Right cardiac atrium (tissue), 5 donors: ENCODE measurements around the gene AIMP1. TPM values are rescaled to one million over a fixed set of nuclear protein-coding genes. Genes with fewer than 3 reads are reported as not detected.

Source experiments
- ATAC-seq, 2 donors: fragments of 200-7000 bp; cut with Tn5 transposase; one replicate each; pipeline versions ENCODE4 v1.8.0 to v1.9.1; 2020; ENCODE audit warnings: moderate library complexity in 2 of 2, mild to moderate bottlenecking in 1 of 2
- DNase-seq, 3 donors: peaks; one replicate each; pipeline ENCODE4 v3.0.0-alpha.2; 2020
- H3K27ac ChIP-seq: one replicate; pipeline ENCODE4 v1.5.1; 2013; ENCODE audit warnings: mild to moderate bottlenecking, low read length, control low read depth, moderate library complexity
- H3K27me3 ChIP-seq: one replicate; pipeline ENCODE4 v1.6.1; 2013; ENCODE audit not compliant: control insufficient read depth, insufficient read depth
- H3K4me1 ChIP-seq: one replicate; pipeline ENCODE4 v1.6.1; 2013; ENCODE audit warnings: low read length; ENCODE audit not compliant: control insufficient read depth, insufficient read depth
- H3K4me3 ChIP-seq: one replicate; pipeline ENCODE4 v1.5.1; 2013; ENCODE audit warnings: low read length, control low read depth
- H3K9me3 ChIP-seq: one replicate; pipeline ENCODE4 v1.6.1; 2013; ENCODE audit warnings: low read length; ENCODE audit not compliant: control insufficient read depth
- WGBS: extraction: QIAGEN DNeasy Blood & Tissue Kit; methylation state at CpG from one replicate; pipeline ENCODE4 v1.1.7; 2013; 5-methylcytosine and 5-hydroxymethylcytosine counted together
- intact Hi-C, 4 donors: fragments of 100-400 bp; cut with DNase I; formaldehyde crosslinking; loops; one replicate each; pipeline versions ENCODE4 v1.11.0 to v1.14.0; 2022 to 2023
- polyA plus RNA-seq: library from polyadenylated mRNA; stranded (reverse); fragments of 200-250 nt; gene quantifications from one replicate; pipeline ENCODE4 v1.2.3, GENCODE V29; 2013
- total RNA-seq, 4 donors: library from RNA; stranded (reverse); fragmentation: NEBNext Ultra II Directional; extraction: Animal tissue kit (Norgen Biotek cat#: 25700); gene quantifications; one replicate each; pipeline ENCODE4 v1.2.1, GENCODE V29; 2021
- donor health status: healthy with polysubstance abuse.
- donor health status: DM: no; HTN: yes; CAD: no.
- donor health status: DM: no; HTN: no; CAD: no.
- donor health status: DM: no; HTN: yes; CAD: no; lungs with severe emphysema.
- donor health status: DM: yes; HTN: yes; CAD: no.

Gene AIMP1
- total and polyA plus RNA-seq, 5 donors = 25.7 to 37.5 (median 34.5) TPM

- no peaks in the 10 kb centered on the region for H3K27me3 ChIP-seq
- H3K4me1 ChIP-seq = no peaks in the 10 kb centered on the region
- intact Hi-C loops = no loop called here
- WGBS = 97% methylated on average over 5 of the region's 5 CpGs
- no peak overlapping the region for H3K4me3 ChIP-seq
- no peak overlapping the region for H3K27ac ChIP-seq
- no peaks in the 10 kb centered on the region for H3K9me3 ChIP-seq
- no peak for ATAC-seq
- DNase-seq = no peak
Observed at GRCh38 chr4:106291678-106292077, 24.7 kb upstream of the AIMP1 start.

- H3K27ac ChIP-seq = no peak overlapping the region
- no peaks in the 10 kb centered on the region for H3K27me3 ChIP-seq
- H3K4me3 ChIP-seq = no peak overlapping the region
- no peaks in the 10 kb centered on the region for H3K4me1 ChIP-seq
- intact Hi-C loops = no loop called here
- WGBS = 99% methylated on average over 10 of the region's 10 CpGs
- H3K9me3 ChIP-seq = no peaks in the 10 kb centered on the region
- no peak for ATAC-seq
- no peak for DNase-seq
Observed at GRCh38 chr4:106294062-106294461, 22.3 kb upstream of the AIMP1 start.

DNA sequence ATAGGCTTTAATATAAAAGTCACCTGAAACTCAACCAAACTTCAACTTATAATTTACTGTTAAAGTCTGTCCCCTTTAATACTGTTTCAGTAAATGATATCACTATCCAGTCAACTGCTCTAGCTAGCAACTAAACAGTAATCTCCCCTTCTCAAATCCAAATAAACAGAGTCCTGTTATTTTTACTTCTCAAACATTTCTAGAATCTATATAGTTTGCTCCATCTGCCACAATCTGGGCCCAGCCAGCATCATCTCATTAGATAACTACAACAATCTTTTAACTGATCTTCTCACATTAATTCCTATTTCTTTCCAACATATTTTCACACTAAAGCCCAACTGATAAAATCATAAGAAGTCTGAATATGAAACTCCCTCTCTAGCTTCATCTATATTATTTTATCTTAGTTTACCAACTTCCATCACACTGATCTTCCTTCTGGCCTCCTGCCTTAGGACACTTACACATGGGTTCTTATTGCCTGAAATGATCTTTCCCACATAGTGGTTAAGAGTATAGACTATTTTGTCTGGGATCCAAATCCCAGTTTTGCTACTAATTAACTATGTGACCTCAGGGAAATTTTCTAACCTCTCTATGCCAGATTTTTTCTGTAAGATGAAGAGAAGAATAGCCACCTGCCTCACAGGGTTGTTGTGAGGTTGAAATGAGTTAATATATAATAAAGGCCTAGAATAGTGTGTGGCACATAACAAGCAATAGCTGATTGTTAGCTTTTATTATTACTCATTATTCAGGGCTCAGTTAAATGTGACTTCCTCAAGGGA lies 18.9 kb upstream of the AIMP1 start:
- no peaks in the 10 kb centered on the region for H3K4me1 ChIP-seq

GRCh38 chr4:106299977-106300376 lies 16.4 kb upstream of the AIMP1 start:
- intact Hi-C loops = no loop called here
- no peaks in the 10 kb centered on the region for H3K27me3 ChIP-seq
- H3K4me1 ChIP-seq = no peaks in the 10 kb centered on the region
- DNase-seq (no peak), ATAC-seq (no peak)
- H3K27ac ChIP-seq = no peak overlapping the region
- no peak overlapping the region for H3K4me3 ChIP-seq
- H3K9me3 ChIP-seq = no peaks in the 10 kb centered on the region
- WGBS = 78% methylated on average over 4 of the region's 4 CpGs

More for the DNA sequence above, 18.9 kb upstream of the AIMP1 start:
- H3K27me3 ChIP-seq = no peaks in the 10 kb centered on the region
- intact Hi-C loops = no loop called here
- DNase-seq (no peak), ATAC-seq (no peak)
- H3K9me3 ChIP-seq = no peaks in the 10 kb centered on the region
- H3K27ac ChIP-seq = no peak overlapping the region
- no peak overlapping the region for H3K4me3 ChIP-seq

DNA sequence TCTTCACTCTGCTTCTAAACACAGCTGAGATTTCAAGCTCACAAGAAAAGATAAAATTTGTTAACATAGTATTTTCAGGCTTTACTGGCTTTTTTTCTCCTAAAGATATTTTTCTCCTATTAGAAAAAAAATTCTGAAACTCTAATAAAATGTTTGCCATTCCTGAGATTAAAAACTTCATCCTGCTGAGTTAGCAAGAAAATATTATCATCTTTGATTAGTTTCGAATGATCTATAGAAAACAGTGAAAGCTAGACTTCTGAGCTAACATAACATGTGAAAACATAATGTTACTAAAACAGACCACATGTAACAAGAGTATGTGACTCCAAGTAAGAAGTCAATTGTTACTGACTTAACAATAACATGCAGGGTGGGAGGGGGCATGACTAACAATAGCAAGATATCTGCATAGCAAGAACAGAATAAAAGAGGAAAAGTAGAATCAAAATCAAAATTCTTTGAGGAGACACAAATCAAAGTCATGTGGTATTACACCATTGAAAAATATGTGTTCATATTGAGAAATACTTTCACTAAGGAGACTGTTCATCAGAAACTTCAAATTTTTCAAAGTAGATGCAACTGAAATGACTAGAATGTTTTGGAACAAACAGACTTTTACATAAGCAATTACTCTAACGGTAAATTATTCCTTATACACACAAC lies 14.8 kb upstream of the AIMP1 start:
- no peak overlapping the region for H3K27ac ChIP-seq
- no peaks in the 10 kb centered on the region for H3K9me3 ChIP-seq
- DNase-seq (no peak), ATAC-seq (no peak)
- H3K4me1 ChIP-seq = no peaks in the 10 kb centered on the region
- WGBS = 69% methylated on average over 2 of the region's 2 CpGs
- H3K4me3 ChIP-seq = no peak overlapping the region
- no peaks in the 10 kb centered on the region for H3K27me3 ChIP-seq
- intact Hi-C loops = no loop called here

GRCh38 chr4:106302062-106302438 lies 14.3 kb upstream of the AIMP1 start:
- ATAC-seq = no peak

GRCh38 chr4:106303548-106304281 lies 12.6 kb upstream of the AIMP1 start:
- no peaks in the 10 kb centered on the region for H3K27me3 ChIP-seq
- 82% methylated on average over 3 of the region's 3 CpGs for WGBS
- DNase-seq (no peak), ATAC-seq (no peak)
- H3K4me3 ChIP-seq = no peak overlapping the region
- no peaks in the 10 kb centered on the region for H3K4me1 ChIP-seq
- intact Hi-C loops = no loop called here
- no peaks in the 10 kb centered on the region for H3K9me3 ChIP-seq
- no peak overlapping the region for H3K27ac ChIP-seq

More at GRCh38 chr4:106302062-106302438, 14.3 kb upstream of the AIMP1 start:
- H3K4me1 ChIP-seq = no peaks in the 10 kb centered on the region
- H3K27ac ChIP-seq = no peak overlapping the region
- intact Hi-C loops = no loop called here
- 76% methylated on average over 4 of the region's 4 CpGs for WGBS
- H3K9me3 ChIP-seq = no peaks in the 10 kb centered on the region
- no peak for DNase-seq
- no peak overlapping the region for H3K4me3 ChIP-seq
- H3K27me3 ChIP-seq = no peaks in the 10 kb centered on the region

DNA sequence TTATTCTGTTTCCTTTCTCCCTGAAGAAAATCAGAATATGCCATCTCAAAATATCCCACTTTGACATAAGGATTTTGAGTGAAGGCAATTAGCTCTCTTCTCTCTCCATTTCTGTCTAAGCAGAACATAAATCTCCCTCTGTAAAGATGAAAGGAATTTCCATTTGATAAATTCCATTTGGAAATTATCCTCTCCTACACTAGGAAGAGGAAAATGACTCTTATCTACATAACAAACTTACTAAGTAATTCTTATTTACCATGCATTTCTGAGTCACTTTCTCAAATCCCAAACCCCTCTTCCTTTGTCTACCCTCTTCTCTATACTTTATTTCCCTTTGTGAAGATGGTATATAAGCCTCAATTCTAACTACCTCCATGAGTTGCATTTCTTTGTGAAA lies 11.7 kb upstream of the AIMP1 start:
- no peak overlapping the region for H3K27ac ChIP-seq
- DNase-seq (no peak), ATAC-seq (no peak)
- H3K4me1 ChIP-seq = no peaks in the 10 kb centered on the region
- H3K27me3 ChIP-seq = no peaks in the 10 kb centered on the region
- no peaks in the 10 kb centered on the region for H3K9me3 ChIP-seq
- intact Hi-C loops = no loop called here
- no peak overlapping the region for H3K4me3 ChIP-seq

DNA sequence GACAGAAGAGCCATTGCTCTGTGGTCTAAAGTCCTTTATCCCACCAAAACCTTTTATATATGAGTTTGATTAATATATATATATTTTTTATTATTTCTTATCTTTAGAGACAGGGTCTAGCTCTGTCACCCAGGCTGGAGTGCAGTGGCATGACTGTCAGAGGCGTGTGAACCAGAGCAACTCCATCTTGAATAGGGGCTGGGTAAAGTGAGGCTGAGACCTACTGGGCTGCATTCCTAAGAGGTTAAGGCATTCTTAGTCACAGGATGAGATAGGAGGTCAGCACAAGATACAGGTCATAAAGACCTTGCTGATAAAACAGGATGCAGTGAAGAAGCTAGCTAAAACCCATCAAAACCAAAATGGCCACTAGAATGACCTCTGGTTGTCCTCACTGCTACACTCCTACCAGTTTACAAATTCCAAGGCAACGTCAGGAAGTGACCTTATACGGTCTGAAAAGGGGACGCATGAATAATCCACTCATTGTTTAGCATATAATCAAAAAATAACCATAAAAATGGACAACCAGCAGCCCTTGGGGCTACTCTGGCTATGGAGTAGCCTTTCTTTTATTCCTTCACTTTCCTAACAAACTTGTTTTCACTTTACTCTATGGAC lies 10.8 kb upstream of the AIMP1 start:
- intact Hi-C loops = no loop called here
- H3K27ac ChIP-seq = no peak overlapping the region
- DNase-seq (no peak), ATAC-seq (no peak)
- H3K4me1 ChIP-seq = no peaks in the 10 kb centered on the region
- H3K27me3 ChIP-seq = no peaks in the 10 kb centered on the region
- 85% methylated on average over 4 of the region's 4 CpGs for WGBS
- no peaks in the 10 kb centered on the region for H3K9me3 ChIP-seq
- no peak overlapping the region for H3K4me3 ChIP-seq

DNA sequence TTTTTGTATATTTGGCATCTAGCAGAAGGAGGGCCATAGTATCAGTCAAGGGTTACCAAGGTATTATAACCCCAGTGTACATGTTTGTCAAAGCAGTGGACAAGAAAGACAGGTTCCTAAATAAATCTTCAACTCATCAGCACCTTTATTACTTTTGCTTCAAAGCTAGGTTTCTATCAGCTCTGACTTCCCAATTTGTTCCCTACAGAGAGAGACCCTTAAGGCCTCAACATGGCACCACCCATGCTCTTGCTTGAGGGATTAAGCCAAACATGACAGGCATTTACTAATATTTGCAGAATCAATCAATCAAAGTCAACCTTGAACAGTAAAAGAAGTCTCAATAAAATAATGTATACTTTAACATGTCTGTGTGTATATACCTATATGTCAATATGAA lies 9.8 kb upstream of the AIMP1 start:
- ATAC-seq (no peak), DNase-seq (no peak)
- Histone ChIP-seq H3K27me3 (no peaks in the 10 kb centered on the region), H3K27ac (no peak overlapping the region), H3K4me1 (no peaks in the 10 kb centered on the region), H3K9me3 (no peaks in the 10 kb centered on the region), H3K4me3 (no peak overlapping the region)
- intact Hi-C loops = no loop called here

DNA sequence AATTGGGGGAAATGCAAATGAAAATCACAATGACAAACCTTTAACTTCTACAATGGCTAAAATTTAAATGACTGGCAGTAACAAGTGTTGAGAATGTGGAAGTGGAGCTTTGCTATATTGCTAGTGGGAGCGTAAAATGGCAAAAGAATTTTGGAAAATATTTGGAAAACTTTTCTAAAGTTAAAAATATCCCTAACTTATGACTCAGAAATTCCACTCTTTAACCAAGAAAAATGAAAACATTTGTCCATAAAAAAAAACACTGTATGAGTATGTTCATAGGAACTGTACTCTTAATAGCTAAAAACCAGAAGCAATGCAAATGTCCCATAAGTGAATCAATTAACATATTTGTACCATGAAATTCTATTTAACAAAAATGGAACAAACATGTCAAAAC lies 4.0 kb upstream of the AIMP1 start:
- no peak for ATAC-seq
- Histone ChIP-seq H3K27me3 (no peaks in the 10 kb centered on the region), H3K9me3 (no peaks in the 10 kb centered on the region), H3K4me3 (no peak overlapping the region), H3K4me1 (peaks cover 2% of the 10 kb centered on the region), H3K27ac (no peak overlapping the region)
- intact Hi-C loops = no loop called here
- no peak for DNase-seq
- 77% methylated on average over 1 of the region's 1 CpG for WGBS
